GM18517 (cell line): ENCODE data around the gene LZIC.

Experiments used
- ATAC-seq: cut with Tn5 transposase; IDR thresholded peaks from one replicate; pipeline ENCODE4 v1.9.1; 2021; ENCODE audit warnings: mild to moderate bottlenecking, moderate library complexity; ENCODE audit not compliant: unreplicated experiment

Gene LZIC

GRCh38 chr1:9887070-9887469 is 56.1 kb downstream of the LZIC start:
- ATAC-seq, result no peak

- no peak for ATAC-seq
These were observed 57.0 kb downstream of the LZIC start for GRCh38 chr1:9886092-9886742.

GRCh38 chr1:9884805-9885204 is 58.4 kb downstream of the LZIC start:
- ATAC-seq, result no peak

- no peak for ATAC-seq
These were observed 59.4 kb downstream of the LZIC start for GRCh38 chr1:9883585-9884449.

DNA sequence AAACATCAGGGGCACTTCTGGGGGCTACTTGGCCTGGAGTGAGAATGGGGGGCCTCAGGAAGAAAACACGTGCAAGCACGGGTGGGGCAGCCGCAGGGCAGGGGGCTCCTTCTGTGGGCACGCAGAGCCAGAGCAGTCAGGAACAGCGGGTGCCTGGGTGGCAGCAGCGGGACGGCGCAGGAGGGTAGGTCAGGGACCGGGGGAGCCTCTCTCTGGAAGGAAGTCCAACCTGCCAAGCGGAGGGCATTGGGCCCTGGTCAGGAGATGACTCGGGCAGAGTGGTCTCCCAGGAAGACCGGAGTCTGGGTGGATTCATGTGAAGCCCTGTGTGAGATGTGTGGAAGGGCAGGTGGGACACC is 60.3 kb downstream of the LZIC start:
- no peak for ATAC-seq

GRCh38 chr1:9882296-9882944 is 60.8 kb downstream of the LZIC start:
- ATAC-seq, result no peak

- ATAC-seq, result no peak
These were observed 61.3 kb downstream of the LZIC start for GRCh38 chr1:9881838-9882249.
